AML-193 (cell line): ENCODE data around the gene SPTBN1.

Experiments used
- DNase-seq, 2 experiments: peaks; one replicate each; lab custom pipeline; 2025; lab: John Stamatoyannopoulos, UW

SPTBN1 gene

DNA sequence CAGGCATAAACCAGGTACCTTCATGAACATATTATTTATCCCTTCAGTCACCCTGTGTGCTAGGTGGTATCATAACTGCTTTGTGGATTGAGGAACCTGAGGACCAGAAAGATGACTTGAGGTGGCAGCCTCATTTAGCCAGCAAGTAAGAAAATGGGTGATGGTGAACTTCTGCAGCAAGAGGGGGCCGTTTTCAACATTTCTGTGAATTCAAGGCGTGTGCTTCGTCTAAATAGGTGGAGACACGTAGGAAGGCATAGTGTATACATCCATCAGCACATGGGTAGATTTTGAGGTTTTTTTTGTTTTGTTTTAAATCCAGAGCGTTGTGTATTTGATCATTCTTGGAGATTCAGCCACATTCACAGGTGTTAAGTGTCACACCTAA lies 118.7 kb downstream of the SPTBN1 start:
- no peak for DNase-seq

DNA sequence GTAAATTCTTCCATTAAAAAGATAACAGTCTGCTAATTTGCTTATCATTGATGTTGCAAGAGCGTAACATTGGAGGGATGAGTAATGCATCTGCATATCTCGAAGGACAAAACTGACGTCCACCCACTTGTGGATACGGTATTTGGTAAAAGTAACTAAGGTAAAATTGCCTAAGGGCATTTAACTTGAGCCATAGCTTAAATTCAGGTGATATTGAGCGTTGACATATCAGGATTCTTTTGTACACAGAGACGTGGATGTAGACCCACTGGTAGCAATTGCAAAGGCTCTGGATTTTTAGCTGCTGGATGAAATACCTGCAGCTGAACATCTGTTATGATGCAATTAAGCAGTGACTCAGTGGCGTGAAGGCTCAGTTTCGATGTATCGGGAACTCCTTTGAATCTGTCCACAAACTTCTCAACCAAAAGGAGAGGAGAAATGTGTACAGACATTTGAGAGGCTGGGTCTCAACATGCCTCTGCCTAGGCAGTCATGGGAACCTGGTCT lies 119.3 kb downstream of the SPTBN1 start:
- no peak for DNase-seq

DNA sequence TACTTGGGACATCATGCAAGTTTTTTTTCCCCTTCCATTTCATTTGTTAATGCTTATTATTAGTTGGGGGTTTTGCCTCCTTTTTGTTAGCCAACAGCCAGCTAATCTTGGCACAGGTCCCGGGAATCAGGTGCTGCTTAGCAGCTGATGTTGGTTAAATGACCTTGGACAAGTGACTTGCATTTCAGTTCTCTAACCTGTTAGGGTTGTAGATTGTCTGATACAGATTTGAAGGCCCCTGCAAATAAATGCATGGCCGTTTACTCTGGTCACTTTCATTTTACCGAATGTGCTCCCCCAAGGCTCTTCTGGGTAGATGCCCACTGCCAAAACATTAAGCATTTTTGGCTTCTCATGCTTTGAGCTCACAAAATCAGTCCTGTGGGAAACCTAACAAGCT lies 120.9 kb downstream of the SPTBN1 start:
- no peak for DNase-seq

DNA sequence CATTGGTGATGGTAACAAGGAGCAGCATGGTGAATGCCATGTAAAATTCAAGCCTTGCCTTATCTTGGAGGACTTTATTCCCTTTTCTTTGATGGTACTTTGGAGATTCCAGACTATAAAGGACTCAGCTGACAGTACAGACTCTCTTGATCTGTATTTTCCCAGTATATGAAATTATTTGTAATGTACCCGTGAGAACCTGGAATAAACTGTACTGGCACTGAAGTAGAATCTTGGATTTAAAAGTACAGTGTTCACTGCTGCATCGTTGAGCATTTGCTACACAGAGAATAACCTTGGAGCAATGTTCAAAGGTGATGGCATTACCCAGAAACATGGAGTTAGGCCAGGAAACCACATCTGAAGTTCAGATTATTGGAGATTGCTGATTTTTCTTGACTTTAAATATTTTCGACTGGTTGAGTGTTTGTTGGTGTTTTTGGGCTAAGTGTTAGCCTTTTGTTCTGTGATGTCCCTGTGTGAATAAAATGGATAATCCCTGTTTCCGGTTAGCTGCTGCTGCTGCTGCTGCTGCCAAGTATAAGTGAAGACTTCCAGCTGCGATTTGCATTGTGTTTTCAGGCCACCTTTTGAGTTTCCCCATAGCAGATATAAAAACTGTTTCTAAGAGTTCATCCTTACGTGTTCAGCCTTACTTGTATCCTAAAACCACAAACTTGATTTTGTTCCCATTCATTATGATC lies 122.0 kb downstream of the SPTBN1 start:
- no peak for DNase-seq

DNA sequence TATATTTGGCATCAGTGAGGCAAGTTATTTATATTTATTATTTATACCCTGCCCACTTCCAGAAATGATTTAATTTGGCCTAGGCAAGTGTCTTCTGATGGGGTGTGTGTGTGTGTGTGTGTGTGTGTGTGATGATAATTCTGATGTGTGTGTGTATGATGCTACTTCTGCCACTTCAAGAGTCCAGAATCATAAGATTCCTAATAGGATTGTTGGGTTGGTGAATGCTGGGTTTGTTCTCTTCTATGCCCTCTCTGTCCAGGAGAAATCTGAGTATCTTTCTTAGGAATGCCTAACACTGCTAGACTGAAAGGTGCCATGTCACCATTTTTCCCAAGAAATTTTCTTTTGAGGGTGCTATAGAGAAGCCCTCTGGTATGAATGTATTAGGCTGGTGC lies 122.5 kb downstream of the SPTBN1 start:
- no peak for DNase-seq

DNA sequence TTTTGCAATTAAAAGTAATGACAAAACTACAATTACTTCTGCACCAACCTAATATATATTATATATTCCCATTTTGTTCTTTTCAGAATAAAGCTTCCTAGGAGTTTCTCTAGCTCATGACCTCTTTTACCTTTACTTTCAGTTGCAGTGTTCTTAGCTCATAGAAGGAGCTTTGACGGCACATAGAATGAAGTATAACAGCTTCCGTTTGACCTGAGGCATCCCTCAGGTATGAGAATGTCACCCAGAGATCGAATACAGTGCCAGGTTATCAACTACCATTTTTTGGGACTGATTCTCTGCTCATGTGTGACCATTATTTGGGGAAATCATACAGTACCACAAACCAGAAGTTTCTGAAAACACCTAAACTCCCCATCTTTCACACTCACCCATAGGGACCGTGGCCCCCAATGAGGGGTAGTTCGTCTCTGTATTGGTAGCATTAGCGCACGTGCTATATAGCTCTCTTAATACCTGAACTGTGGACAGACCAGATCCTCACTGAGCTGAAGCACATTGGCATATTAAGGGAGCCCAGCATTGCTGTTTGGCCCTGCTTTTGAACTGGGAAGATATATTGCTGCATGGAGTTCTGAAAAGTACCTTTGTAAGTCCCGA lies 123.0 kb downstream of the SPTBN1 start:
- DNase-seq, result no peak

DNA sequence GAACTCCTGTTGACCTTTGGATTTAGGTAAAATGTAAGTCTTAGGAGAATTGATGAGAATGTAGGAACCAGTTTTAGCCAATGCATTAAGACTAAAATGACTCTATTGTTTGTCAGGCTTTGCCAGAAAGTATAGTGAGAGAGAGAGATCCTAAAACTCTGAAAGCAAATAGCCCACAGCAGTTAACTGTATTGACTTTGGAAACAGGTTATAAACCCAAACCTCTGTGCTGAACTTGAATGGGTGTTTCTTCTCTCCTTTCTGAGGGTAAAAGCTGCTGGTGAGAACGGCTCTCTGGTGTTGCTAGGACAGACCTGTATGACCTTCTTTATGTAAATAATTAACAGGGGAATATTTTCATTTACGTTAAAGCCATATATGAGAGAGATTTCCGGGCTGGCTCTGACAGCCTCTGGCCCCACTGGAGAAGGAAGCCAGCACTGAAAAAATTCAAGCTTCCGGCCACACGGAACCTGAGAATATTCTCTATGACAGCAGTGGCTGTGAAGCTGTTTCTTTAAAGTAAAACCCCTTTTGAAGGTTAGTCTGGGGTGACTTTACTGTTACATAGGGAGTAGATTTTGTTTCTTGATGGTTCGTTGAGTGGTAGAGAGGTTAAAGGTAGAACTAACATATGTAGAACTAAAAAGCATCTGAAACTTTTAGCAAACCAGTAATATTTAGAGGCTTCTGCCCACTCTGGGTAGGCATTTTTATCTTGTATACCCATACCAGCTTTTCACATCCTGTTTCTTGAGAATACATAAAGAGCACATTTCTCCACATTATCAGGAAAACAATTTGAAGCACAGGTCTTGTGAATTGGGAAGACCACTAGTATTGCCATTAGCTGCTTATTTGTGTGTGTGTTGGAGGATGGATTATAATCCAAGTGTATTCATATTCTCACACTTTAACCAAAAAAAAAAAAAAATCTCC lies 123.8 kb downstream of the SPTBN1 start:
- no peak for DNase-seq

DNA sequence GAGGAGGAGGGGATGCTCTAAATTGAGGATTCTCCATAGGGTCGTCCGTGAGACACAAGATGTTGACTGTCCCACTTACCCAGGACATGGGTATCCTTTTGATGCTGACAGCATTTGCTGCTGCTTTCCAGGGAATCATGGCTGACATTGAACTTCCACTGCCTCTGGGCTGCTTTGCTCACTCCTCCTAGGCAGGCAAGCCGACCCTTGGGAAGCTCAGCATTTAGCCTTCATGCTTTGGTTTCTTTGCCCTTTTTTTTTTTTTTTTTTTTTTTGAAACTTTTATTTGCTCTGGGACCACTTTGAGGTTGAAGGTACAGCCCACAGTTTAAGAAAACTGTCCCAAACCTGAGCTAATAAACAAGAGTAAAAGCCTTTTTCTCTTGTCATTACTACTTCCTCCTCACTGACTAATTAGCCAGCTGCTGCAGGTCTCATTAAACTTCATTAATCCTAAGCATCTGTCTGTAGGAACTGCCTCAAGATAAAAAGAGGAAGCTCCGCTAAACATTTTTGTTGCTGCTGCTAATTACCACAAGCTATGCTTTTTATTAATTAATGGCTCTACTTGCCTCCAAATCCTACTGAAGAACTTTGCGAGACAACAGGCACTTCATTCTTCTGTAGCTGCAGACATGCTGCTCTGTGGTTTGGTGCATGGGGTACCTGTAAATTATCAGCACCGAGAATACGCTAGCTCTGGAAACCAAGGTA lies 125.4 kb downstream of the SPTBN1 start:
- DNase-seq, result peak; percentile 48 to 58

DNA sequence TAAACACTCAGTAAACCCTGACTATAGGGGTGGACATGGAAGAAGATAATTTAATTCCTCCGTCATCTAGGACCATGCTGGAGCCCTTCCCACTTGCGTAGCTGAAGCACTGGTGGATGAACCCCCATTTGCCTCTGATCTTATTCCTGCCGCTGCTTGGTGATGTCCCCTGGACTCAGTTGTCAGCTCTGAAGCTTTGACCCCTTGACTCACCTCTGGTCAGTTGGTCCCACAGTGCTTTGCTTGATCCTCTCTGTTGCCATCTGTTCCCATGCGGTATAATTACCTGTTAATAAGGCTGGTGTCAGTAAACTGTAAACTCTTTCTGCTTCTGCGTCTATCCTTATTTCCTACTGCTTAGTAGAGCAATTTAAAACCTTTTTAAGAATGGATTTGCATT lies 126.9 kb downstream of the SPTBN1 start:
- no peak for DNase-seq

DNA sequence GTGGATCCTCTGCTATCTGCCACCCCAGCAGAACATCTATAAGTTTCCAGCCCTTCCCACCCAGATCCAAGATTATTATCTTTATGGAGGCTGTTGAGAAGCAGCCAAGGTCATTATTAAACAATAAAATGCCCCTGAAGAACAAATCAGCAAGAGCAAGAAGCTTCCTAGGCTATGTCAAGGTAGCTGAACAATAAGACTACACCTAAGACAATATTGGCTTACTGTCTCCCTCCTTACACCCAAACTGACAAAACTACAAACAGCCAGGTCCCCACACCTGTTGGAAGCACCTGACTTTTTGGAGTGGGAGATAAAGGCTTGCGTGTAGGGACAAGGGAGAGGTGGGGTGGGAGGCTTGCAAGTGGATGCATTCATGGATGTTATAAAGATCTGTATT lies 128.5 kb downstream of the SPTBN1 start:
- DNase-seq, result no peak

DNA sequence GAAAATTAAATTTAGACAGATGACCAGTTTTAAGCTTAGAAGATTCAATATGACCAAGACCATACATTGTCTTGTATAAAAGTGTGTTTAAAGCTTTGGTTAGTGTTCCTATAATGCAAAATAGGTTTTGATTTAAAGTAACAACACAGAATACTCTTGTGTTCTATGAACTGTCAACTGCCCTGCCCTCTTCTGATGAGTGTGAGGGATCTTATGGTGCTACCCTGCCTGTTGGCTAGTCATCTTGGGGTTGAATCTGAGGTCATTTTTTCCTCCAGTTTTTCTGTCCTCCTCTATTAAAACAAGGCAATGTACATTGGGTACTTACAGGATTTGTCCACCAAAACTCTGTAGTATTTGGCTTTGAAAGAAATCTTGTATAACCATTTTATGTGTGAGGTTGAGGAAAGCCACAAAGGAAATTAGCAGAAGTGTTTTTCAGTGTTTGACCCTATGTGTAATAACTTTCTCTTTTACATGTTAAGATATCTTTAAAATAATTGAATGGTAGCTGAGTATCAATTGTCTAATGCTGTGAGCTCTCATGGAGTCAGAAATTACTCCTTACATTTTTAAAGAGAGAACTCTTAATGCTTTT lies 129.1 kb downstream of the SPTBN1 start:
- DNase-seq, result peak; percentile 14 to 17

DNA sequence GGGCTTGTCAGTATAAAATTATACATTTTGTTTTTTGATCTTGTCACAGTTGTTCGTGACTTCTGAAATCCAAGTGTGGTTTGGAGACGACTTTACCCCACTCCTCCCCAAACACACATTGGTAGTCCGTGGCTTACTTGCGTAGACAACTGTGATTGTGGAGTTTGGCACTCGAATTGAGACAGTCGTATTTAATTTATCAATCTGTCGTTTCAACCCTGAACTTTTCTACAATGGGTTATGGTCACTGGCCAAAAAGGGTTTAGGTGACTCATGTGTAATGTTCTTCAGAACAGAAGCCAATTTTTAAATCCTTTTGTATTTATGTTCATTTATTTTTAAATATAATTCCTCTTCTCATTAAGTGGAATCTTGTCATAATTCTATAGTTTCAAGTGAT lies 129.9 kb downstream of the SPTBN1 start:
- no peak for DNase-seq

DNA sequence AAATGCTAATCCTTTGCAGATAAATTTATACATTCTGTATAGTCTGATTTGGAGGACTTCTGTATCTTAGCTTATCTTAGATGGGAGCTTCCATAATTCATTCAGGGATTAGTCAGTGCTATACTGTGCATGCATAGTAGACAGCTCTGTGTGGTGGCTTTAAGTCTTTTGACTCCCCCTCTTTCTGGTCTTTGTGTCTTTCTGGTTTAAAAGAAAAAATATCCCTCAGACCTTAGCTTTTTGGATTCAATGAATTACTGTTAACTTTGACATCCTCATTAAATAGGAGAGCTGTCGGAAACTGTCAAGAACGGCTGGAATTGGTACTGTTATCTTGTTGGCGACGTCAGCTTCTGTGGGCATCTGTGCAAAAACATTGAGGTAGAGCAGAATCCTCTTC lies 130.4 kb downstream of the SPTBN1 start:
- DNase-seq, result no peak

DNA sequence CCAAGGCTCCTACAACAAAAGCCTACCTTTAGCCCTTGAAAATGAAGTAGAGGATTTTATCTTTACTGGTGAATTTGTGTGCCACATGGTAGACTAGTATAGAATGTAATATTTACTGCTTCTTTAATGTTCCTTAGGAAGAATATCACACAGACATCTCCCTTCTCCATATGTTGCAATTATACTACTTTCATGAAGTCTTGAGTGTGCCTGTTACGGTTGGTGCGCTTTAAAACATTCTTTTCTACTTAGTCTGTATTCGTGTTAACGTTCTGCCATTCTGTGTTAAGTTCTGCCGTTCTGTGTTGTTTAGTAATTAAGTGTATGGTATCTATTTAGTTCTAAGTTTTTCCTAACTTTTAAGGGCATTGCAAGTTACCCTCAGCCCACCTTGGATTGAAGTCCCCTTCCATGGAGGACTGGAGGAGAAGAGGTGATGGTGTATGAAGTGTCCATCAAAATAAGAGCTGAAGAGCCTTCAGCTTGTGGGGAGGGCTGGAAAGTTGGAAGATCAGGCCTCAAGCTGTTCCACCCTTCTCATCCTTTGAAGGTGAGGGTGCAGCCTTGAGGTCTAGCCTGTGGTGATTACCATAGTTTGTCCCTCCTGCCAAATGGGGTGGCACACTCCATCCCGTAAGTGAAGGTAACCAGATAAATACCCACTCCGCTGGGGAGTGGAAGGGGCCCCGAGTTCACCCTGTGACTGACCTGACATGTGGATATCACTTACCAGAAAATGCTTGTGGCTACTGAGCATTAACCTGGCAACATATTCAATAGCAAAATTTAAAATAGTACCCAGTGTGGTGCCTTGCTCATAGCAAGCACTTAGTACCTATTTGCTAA lies 131.3 kb downstream of the SPTBN1 start:
- no peak for DNase-seq

DNA sequence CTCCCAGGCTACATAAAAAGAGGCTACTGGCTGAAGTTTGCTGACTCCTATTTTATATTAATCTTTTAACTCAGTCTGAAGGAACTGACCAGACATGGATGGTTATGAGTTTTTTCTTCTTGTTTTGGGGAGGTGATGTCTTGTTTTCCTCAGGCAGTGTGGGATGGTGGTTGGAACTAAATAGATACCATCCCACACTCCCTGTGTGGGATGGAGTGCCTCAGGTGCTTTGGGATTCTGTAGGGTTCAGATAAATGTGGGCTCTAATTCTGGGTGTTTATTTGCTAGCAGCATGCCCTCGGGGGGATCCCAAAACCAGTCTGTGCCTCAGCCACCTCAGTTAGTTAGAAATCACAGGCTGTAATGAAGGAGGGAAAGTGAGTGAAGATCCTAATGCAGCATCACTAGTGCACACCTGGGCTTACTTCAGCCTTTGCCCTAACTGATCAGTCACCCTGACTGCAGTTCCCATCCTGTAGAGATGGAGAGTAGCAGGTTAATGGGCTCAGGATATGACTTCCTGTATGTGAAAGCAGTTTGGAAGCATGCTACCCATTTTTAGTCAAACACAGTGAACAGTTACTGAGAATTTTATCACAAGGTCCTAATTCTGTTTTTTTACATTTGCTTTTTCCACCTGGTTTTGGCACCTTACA lies 132.2 kb downstream of the SPTBN1 start:
- no peak for DNase-seq

DNA sequence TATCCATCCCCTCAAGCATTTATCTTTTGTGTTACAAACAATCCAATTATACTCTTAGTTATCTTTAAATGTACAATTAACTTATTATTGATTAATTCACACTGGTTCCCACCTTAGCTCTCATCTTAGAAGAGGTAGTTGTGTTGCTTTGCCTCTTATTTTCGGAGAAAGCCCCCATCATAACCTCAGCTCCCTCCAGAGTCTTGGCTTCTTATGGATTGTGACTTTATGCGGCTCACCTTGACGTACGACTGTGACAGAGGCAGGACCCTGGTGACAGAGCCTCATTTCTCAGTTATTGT lies 132.9 kb downstream of the SPTBN1 start:
- no peak for DNase-seq

DNA sequence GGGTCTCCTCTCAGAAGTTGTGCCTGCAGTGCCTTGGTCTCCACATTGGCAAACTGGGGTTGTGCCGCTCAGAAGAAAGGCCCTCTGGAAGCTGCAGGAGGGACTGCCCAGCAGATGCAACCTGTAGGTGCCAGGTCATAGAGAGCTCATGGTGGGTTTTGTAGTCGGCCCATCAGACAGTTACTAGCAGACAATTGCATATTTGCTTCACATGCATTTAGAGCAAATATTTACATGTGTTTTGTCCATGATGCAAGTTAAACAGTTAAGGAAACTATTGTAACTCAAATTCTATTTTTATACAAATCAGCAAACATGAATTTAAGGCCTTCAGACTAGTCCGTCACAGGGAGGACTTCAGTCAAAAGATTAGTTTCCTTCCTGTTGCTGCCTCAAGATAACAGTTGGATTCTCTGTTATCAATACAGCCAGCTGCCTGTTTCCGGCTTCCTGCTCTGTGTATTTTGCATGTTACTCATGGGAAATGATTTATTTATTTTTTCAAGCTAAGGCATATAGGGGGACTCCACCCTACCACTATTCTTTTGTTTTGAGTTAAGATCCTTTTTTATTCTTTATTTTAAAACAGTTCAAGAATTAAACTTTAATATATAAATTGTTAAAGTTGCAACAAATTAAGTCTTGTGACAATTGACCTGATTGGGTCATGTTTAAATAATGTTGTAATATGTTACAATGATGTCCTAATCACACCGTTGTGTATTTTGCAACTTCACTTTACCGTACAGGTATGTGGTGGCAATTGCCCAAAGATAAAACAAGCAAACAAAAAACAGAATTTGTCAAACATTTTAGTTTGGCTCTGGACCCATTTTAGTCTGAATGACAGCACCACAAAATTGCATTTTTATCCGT lies 133.5 kb downstream of the SPTBN1 start:
- DNase-seq, result peak in 1 of 2 experiments; percentile 30

DNA sequence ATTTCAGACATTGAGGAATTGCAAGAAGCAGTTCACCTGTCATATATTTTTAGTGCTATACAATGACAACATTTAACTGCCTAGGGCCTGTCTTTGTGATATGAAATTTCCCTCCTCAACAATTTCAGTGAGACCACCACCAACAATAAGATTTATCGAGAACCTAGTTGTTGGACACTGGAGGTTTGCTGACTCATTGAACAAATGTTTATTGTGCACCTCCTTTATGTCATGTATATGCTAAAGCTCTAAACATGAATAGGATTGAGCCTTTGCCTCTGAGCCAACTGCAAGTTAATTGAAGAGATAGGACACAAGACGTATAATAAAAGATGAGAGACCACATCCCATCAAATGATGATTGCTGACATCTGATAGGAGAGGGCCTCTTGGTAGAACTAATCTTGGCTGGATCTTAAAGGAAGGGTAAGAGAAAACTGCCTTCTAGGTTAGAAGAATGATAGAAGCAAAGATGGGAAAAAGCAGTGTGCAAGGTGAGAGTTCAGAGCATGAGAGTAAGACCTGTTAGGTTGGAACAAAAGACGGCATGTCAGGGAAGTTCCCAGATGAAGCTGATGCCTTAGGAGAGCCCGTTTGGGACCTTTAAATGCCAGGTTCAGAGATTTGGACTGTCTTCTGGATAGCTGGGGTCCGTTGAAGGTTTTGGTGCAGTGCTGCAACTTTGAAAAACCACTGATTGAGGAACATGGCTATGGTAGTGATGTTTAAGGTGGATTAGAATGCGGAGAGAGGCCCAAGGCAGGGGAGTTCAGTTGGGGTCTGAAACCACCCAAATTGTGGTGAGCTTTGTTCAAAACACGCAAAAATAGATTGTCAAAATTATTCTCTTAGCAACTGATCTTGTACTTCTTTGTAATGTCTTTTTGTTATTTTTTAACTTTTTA lies 134.3 kb downstream of the SPTBN1 start:
- DNase-seq, result no peak
